Smooth muscle cell (in vitro differentiated cells): Measurements from ENCODE around the gene MYLK. TPM values are rescaled to one million over a fixed set of nuclear protein-coding genes. Genes with fewer than 3 reads are reported as not detected.

Experiments
- DNase-seq: peaks from one replicate; lab custom pipeline; 2025; ENCODE audit not compliant: unreplicated experiment; lab: John Stamatoyannopoulos, UW
- H2AFZ ChIP-seq: fragments of 200-600 bp; sonication (generic); 2 replicates; pipeline ENCODE4 v1.6.0; 2016; ENCODE audit warnings: antibody characterized with exemption, low read depth, mild to moderate bottlenecking
- H3F3A ChIP-seq: fragments of 200-600 bp; sonication (generic); 2 replicates; pipeline ENCODE4 v1.6.0; 2017; ENCODE audit warnings: antibody characterized with exemption, low read depth
- H3K27ac ChIP-seq: fragments of 200-600 bp; sonication (generic); 2 replicates; pipeline ENCODE4 v1.5.1; 2016; ENCODE audit warnings: low read depth, mild to moderate bottlenecking
- H3K27me3 ChIP-seq: fragments of 200-600 bp; sonication (generic); 2 replicates; pipeline ENCODE4 v1.6.1; 2016; ENCODE audit warnings: low read depth, mild to moderate bottlenecking
- H3K36me3 ChIP-seq: fragments of 200-600 bp; sonication (generic); 2 replicates; pipeline ENCODE4 v1.5.1; 2016; ENCODE audit warnings: low read depth
- H3K4me1 ChIP-seq: fragments of 200-600 bp; sonication (generic); 2 replicates; pipeline ENCODE4 v1.5.1; 2016; ENCODE audit warnings: low read depth
- H3K4me2 ChIP-seq: fragments of 200-600 bp; sonication (generic); 2 replicates; pipeline ENCODE4 v1.6.0; 2016; ENCODE audit warnings: mild to moderate bottlenecking
- H3K4me3 ChIP-seq: fragments of 200-600 bp; sonication (generic); 2 replicates; pipeline ENCODE4 v1.5.1; 2016; ENCODE audit warnings: mild to moderate bottlenecking
- H3K79me2 ChIP-seq: fragments of 200-600 bp; sonication (generic); 2 replicates; pipeline ENCODE4 v1.6.0; 2016; ENCODE audit warnings: low read depth, mild to moderate bottlenecking
- H3K9ac ChIP-seq: fragments of 200-600 bp; sonication (generic); 2 replicates; pipeline ENCODE4 v1.6.0; 2016; ENCODE audit warnings: low read depth
- H3K9me3 ChIP-seq: fragments of 200-600 bp; sonication (generic); replicated peaks from 2 replicates; pipeline ENCODE4 v1.5.1; 2016; ENCODE audit warnings: low read depth
- H4K20me1 ChIP-seq: fragments of 200-600 bp; sonication (generic); 2 replicates; pipeline ENCODE4 v1.6.0; 2016; ENCODE audit warnings: low read depth
- CTCF ChIP-seq: fragments of 200-600 bp; sonication (generic); IDR thresholded peaks from 2 replicates; pipeline ENCODE4 v1.5.1; 2017; ENCODE audit warnings: borderline replicate concordance, mild to moderate bottlenecking, antibody characterized with exemption; ENCODE audit not compliant: insufficient read depth, poor library complexity, severe bottlenecking
- WGBS: methylation state at CpG from one replicate; pipeline ENCODE4 v1.1.7; 2016; ENCODE audit warnings: low lambda C conversion rate; 5-methylcytosine and 5-hydroxymethylcytosine counted together
- polyA plus RNA-seq: library from polyadenylated mRNA; unstranded; fragments of >200 nt; fragmentation: Nextera tagmentation; extraction: Ambion mirVana; gene quantifications from 2 replicates; pipeline ENCODE4 v1.2.1, GENCODE V29; 2016
- total RNA-seq: library from RNA; depleted of rRNA; stranded (reverse); fragments of >200 nt; gene quantifications from 2 replicates; pipeline ENCODE4 v1.2.3, GENCODE V29; 2014

Gene MYLK
- total and polyA plus RNA-seq, 2 experiments from 2014 or later = 13.6 to 25.5 TPM

- no peak for TF ChIP-seq CTCF
- Histone ChIP-seq H3K27ac (no peak overlapping the region), H3K9ac (no peak overlapping the region), H4K20me1 (no peaks in the 10 kb centered on the region), H3F3A (peaks cover 4% of the 10 kb centered on the region), H3K4me2 (peak overlapping the region; percentile 9), H2AFZ (no peak overlapping the region), H3K4me1 (peaks cover 3% of the 10 kb centered on the region), H3K36me3 (no peaks in the 10 kb centered on the region), H3K79me2 (no peaks in the 10 kb centered on the region), H3K4me3 (no peak overlapping the region), H3K27me3 (no peaks in the 10 kb centered on the region), H3K9me3 (no peaks in the 10 kb centered on the region)
- WGBS = 85% methylated on average over 5 of the region's 5 CpGs
- no peak for DNase-seq
Observed at GRCh38 chr3:123623346-123623880, 260.7 kb downstream of the MYLK start.

GRCh38 chr3:123622766-123623165 lies 261.4 kb downstream of the MYLK start:
- Histone ChIP-seq H3K79me2 (no peaks in the 10 kb centered on the region), H3K9ac (no peak overlapping the region), H3K36me3 (no peaks in the 10 kb centered on the region), H3K4me2 (no peak overlapping the region), H3K4me1 (peaks cover 3% of the 10 kb centered on the region), H3K27me3 (no peaks in the 10 kb centered on the region), H3F3A (peaks cover 5% of the 10 kb centered on the region), H3K27ac (no peak overlapping the region), H3K9me3 (no peaks in the 10 kb centered on the region), H4K20me1 (no peaks in the 10 kb centered on the region), H3K4me3 (no peak overlapping the region), H2AFZ (no peak overlapping the region)
- TF ChIP-seq CTCF = no peak
- no peak for DNase-seq
- WGBS = 89% methylated on average over 2 of the region's 2 CpGs

- Histone ChIP-seq H4K20me1 (no peaks in the 10 kb centered on the region), H3K9me3 (no peaks in the 10 kb centered on the region), H3K4me3 (no peak overlapping the region), H3F3A (peaks cover 5% of the 10 kb centered on the region), H3K4me2 (no peak overlapping the region), H2AFZ (no peak overlapping the region), H3K4me1 (peaks cover 3% of the 10 kb centered on the region), H3K79me2 (no peaks in the 10 kb centered on the region), H3K36me3 (no peaks in the 10 kb centered on the region), H3K9ac (no peak overlapping the region), H3K27me3 (no peaks in the 10 kb centered on the region), H3K27ac (no peak overlapping the region)
- no peak for TF ChIP-seq CTCF
- WGBS = 93% methylated on average over 7 of the region's 7 CpGs
- no peak for DNase-seq
Observed at GRCh38 chr3:123621850-123622189, 262.3 kb downstream of the MYLK start.

- Histone ChIP-seq H4K20me1 (no peaks in the 10 kb centered on the region), H3K9me3 (no peaks in the 10 kb centered on the region), H3K9ac (no peak overlapping the region), H3K27me3 (no peaks in the 10 kb centered on the region), H3K4me1 (peaks cover 3% of the 10 kb centered on the region), H3K4me3 (no peak overlapping the region), H2AFZ (no peak overlapping the region), H3K27ac (no peak overlapping the region), H3F3A (peaks cover 5% of the 10 kb centered on the region), H3K36me3 (no peaks in the 10 kb centered on the region), H3K79me2 (no peaks in the 10 kb centered on the region), H3K4me2 (no peak overlapping the region)
- no peak for DNase-seq
- TF ChIP-seq CTCF = no peak
- WGBS = 83% methylated on average over 7 of the region's 7 CpGs
Observed at GRCh38 chr3:123621186-123621849, 262.8 kb downstream of the MYLK start.
